ENCODE measurements around the gene SPAG17. TPM values are rescaled to one million over a fixed set of nuclear protein-coding genes. Genes with fewer than 3 reads are reported as not detected.
A peak's percentile ranks its signal among the peaks of the same experiment; 100 is the strongest.

The SPAG17 gene
- polyA plus RNA-seq, 3 donors = 7.0 to 14.9 (median 7.5) TPM

- DNase-seq (ENCODE audit: extremely low read depth in 1 of 11, low read depth in 9 of 11, low spot score in 4 of 11) = no peak
These were observed 163.4 kb downstream of the SPAG17 start for GRCh38 chr1:118021668-118022067.

GRCh38 chr1:118018060-118018459, 167.0 kb downstream of the SPAG17 start:
- DNase-seq (ENCODE audit: extremely low read depth in 1 of 11, low read depth in 9 of 11, low spot score in 4 of 11) = no peak

- no peak for DNase-seq (ENCODE audit: extremely low read depth in 1 of 11, low read depth in 9 of 11, low spot score in 4 of 11)
These were observed 171.1 kb downstream of the SPAG17 start for GRCh38 chr1:118013938-118014337.

GRCh38 chr1:118013336-118013735, 171.7 kb downstream of the SPAG17 start:
- DNase-seq (ENCODE audit: extremely low read depth in 1 of 11, low read depth in 9 of 11, low spot score in 4 of 11) = no peak

- DNase-seq (ENCODE audit: extremely low read depth in 1 of 11, low read depth in 9 of 11, low spot score in 4 of 11) = no peak
These were observed 172.4 kb downstream of the SPAG17 start for GRCh38 chr1:118012515-118013124.

GRCh38 chr1:118008011-118008410, 177.0 kb downstream of the SPAG17 start:
- DNase-seq (ENCODE audit: extremely low read depth in 1 of 11, low read depth in 9 of 11, low spot score in 4 of 11) = no peak

GRCh38 chr1:118007391-118007790, 177.6 kb downstream of the SPAG17 start:
- DNase-seq (ENCODE audit: extremely low read depth in 1 of 11, low read depth in 9 of 11, low spot score in 4 of 11) = no peak

- no peak for DNase-seq (ENCODE audit: extremely low read depth in 1 of 11, low read depth in 9 of 11, low spot score in 4 of 11)
These were observed 180.7 kb downstream of the SPAG17 start for GRCh38 chr1:118004312-118004711.

- no peak for DNase-seq (ENCODE audit: extremely low read depth in 1 of 11, low read depth in 9 of 11, low spot score in 4 of 11)
These were observed 199.1 kb downstream of the SPAG17 start for GRCh38 chr1:117985973-117986372.

- DNase-seq (ENCODE audit: extremely low read depth in 1 of 11, low read depth in 9 of 11, low spot score in 4 of 11) = no peak
These were observed 199.8 kb downstream of the SPAG17 start for GRCh38 chr1:117985239-117985638.

GRCh38 chr1:117981455-117982192, 203.4 kb downstream of the SPAG17 start:
- DNase-seq (ENCODE audit: extremely low read depth in 1 of 11, low read depth in 9 of 11, low spot score in 4 of 11) = no peak

- no peak for DNase-seq (ENCODE audit: extremely low read depth in 1 of 11, low read depth in 9 of 11, low spot score in 4 of 11)
These were observed 208.6 kb downstream of the SPAG17 start for GRCh38 chr1:117976381-117976780.

- no peak for DNase-seq (ENCODE audit: extremely low read depth in 1 of 11, low read depth in 9 of 11, low spot score in 4 of 11)
These were observed 213.3 kb downstream of the SPAG17 start for GRCh38 chr1:117971777-117972176.

- DNase-seq (ENCODE audit: extremely low read depth in 1 of 11, low read depth in 9 of 11, low spot score in 4 of 11) = peak in 8 of 11 donors; percentile 13 to 53 (median 32)
These were observed 214.8 kb downstream of the SPAG17 start for GRCh38 chr1:117970252-117970651.

GRCh38 chr1:117967881-117968280, 217.1 kb downstream of the SPAG17 start:
- DNase-seq (ENCODE audit: extremely low read depth in 1 of 11, low read depth in 9 of 11, low spot score in 4 of 11) = peak in 1 of 11 donors; percentile 13

- no peak for DNase-seq (ENCODE audit: extremely low read depth in 1 of 11, low read depth in 9 of 11, low spot score in 4 of 11)
These were observed 217.6 kb downstream of the SPAG17 start for GRCh38 chr1:117967477-117967876.

GRCh38 chr1:117964290-117965038, 220.6 kb downstream of the SPAG17 start:
- no peak for DNase-seq (ENCODE audit: extremely low read depth in 1 of 11, low read depth in 9 of 11, low spot score in 4 of 11)

- no peak for DNase-seq (ENCODE audit: extremely low read depth in 1 of 11, low read depth in 9 of 11, low spot score in 4 of 11)
These were observed 225.7 kb downstream of the SPAG17 start for GRCh38 chr1:117959364-117959763.

GRCh38 chr1:117952386-117952785, 232.6 kb downstream of the SPAG17 start:
- no peak for DNase-seq (ENCODE audit: extremely low read depth in 1 of 11, low read depth in 9 of 11, low spot score in 4 of 11)

- no peak for DNase-seq (ENCODE audit: extremely low read depth in 1 of 11, low read depth in 9 of 11, low spot score in 4 of 11)
These were observed 242.7 kb downstream of the SPAG17 start for GRCh38 chr1:117942293-117942692.

Data from renal cortex interstitium (tissue), 11 donors.